OCI-LY1 (cell line): ENCODE measurements around the gene ACAN.

Source experiments
- EZH2 ChIP-seq: fragments of 200-600 bp; sonication (generic), shearing (Covaris generic); IDR thresholded peaks from 2 replicates; pipeline ENCODE4 v1.8.0; 2017; ENCODE audit warnings: borderline replicate concordance, mixed run types, mild to moderate bottlenecking, antibody characterized with exemption, low read length, moderate library complexity, mixed read lengths
- TF ChIP-seq, protein P1 (sequence below): fragments of 200-600 bp; sonication (generic), shearing (Covaris generic); IDR thresholded peaks from 2 replicates; pipeline ENCODE4 v1.5.1; 2017; ENCODE audit warnings: mild to moderate bottlenecking, antibody characterized with exemption, low read length, moderate library complexity, mixed read lengths

GRCh38 chr15:88872106-88872505 lies 68.9 kb downstream of the ACAN start:
- TF ChIP-seq, protein P1, sequence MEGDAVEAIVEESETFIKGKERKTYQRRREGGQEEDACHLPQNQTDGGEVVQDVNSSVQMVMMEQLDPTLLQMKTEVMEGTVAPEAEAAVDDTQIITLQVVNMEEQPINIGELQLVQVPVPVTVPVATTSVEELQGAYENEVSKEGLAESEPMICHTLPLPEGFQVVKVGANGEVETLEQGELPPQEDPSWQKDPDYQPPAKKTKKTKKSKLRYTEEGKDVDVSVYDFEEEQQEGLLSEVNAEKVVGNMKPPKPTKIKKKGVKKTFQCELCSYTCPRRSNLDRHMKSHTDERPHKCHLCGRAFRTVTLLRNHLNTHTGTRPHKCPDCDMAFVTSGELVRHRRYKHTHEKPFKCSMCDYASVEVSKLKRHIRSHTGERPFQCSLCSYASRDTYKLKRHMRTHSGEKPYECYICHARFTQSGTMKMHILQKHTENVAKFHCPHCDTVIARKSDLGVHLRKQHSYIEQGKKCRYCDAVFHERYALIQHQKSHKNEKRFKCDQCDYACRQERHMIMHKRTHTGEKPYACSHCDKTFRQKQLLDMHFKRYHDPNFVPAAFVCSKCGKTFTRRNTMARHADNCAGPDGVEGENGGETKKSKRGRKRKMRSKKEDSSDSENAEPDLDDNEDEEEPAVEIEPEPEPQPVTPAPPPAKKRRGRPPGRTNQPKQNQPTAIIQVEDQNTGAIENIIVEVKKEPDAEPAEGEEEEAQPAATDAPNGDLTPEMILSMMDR = no peak
- TF ChIP-seq EZH2 = no peak
